ENCODE data around the gene PCNP. TPM values are rescaled to one million over a fixed set of nuclear protein-coding genes. Genes with fewer than 3 reads are reported as not detected.
"Not testable (repeated sequence)": the region's sequence is repeated elsewhere in the genome, so short reads cannot be mapped to it uniquely, and the experiment has no call there.

PCNP gene
- total RNA-seq, 1 experiment from 2014 or later: 194 TPM

- no peaks in the 10 kb centered on the region for H3K36me3 ChIP-seq (ENCODE audit: insufficient read depth, low read length, poor library complexity, severe bottlenecking)
- CTCF ChIA-PET: no interaction called here
- POLR2A ChIA-PET (ENCODE audit: low non-redundant PET): no interaction called here
- H3K9me3 ChIP-seq (ENCODE audit: low read depth, low read length, poor library complexity, severe bottlenecking): no peaks in the 10 kb centered on the region
- TF ChIP-seq EZH2 (IDR thresholded peaks at IDR 0.05; ENCODE audit: borderline replicate concordance, low read depth, low read length, poor library complexity, severe bottlenecking) (no peak), CTCF (conservative IDR thresholded peaks at IDR 0.05; ENCODE audit: low read depth, low read length) (no peak)
- intact Hi-C loops (cut with micrococcal nuclease; ENCODE audit: unreplicated experiment): no loop called here
- H3K4me3 ChIP-seq (ENCODE audit: low read depth, low read length, poor library complexity, severe bottlenecking): no peak overlapping the region
- no peak overlapping the region for H3K27ac ChIP-seq (ENCODE audit: low read depth, low read length, poor library complexity, severe bottlenecking)
- H3K27me3 ChIP-seq (replicated peaks; ENCODE audit: insufficient read depth, low read depth, low read length, poor library complexity): no peaks in the 10 kb centered on the region
- DNase-seq (ENCODE audit: low spot score): no peak
- H3K4me1 ChIP-seq (ENCODE audit: insufficient read depth, low read length, poor library complexity, severe bottlenecking): no peaks in the 10 kb centered on the region
- no TSS peak for BruUV-seq (replicated peaks)
Observed at GRCh38 chr3:101536266-101536665, 37.7 kb upstream of the PCNP start.

GRCh38 chr3:101536955-101537354, 37.0 kb upstream of the PCNP start:
- H3K4me1 ChIP-seq (ENCODE audit: insufficient read depth, low read length, poor library complexity, severe bottlenecking); intact Hi-C loops (cut with micrococcal nuclease; ENCODE audit: unreplicated experiment); CTCF ChIA-PET; H3K36me3 ChIP-seq (ENCODE audit: insufficient read depth, low read length, poor library complexity, severe bottlenecking); H3K27ac ChIP-seq (ENCODE audit: low read depth, low read length, poor library complexity, severe bottlenecking); H3K27me3 ChIP-seq (replicated peaks; ENCODE audit: insufficient read depth, low read depth, low read length, poor library complexity); DNase-seq (ENCODE audit: low spot score); POLR2A ChIA-PET (ENCODE audit: low non-redundant PET); H3K4me3 ChIP-seq (ENCODE audit: low read depth, low read length, poor library complexity, severe bottlenecking); BruUV-seq (replicated peaks); H3K9me3 ChIP-seq (ENCODE audit: low read depth, low read length, poor library complexity, severe bottlenecking): not testable (repeated sequence)

GRCh38 chr3:101542957-101543356, 31.0 kb upstream of the PCNP start:
- Histone ChIP-seq H3K9me3 (ENCODE audit: low read depth, low read length, poor library complexity, severe bottlenecking) (no peaks in the 10 kb centered on the region), H3K27ac (ENCODE audit: low read depth, low read length, poor library complexity, severe bottlenecking) (no peak overlapping the region), H3K27me3 (replicated peaks; ENCODE audit: insufficient read depth, low read depth, low read length, poor library complexity) (no peaks in the 10 kb centered on the region), H3K36me3 (ENCODE audit: insufficient read depth, low read length, poor library complexity, severe bottlenecking) (no peaks in the 10 kb centered on the region), H3K4me1 (ENCODE audit: insufficient read depth, low read length, poor library complexity, severe bottlenecking) (no peaks in the 10 kb centered on the region), H3K4me3 (ENCODE audit: low read depth, low read length, poor library complexity, severe bottlenecking) (no peak overlapping the region)
- BruUV-seq (replicated peaks): no TSS peak
- intact Hi-C loops (cut with micrococcal nuclease; ENCODE audit: unreplicated experiment): no loop called here
- TF ChIP-seq EZH2 (IDR thresholded peaks at IDR 0.05; ENCODE audit: borderline replicate concordance, low read depth, low read length, poor library complexity, severe bottlenecking) (no peak), CTCF (conservative IDR thresholded peaks at IDR 0.05; ENCODE audit: low read depth, low read length) (no peak)
- ChIA-PET POLR2A (ENCODE audit: low non-redundant PET) (no interaction called here), CTCF (no interaction called here)
- DNase-seq (ENCODE audit: low spot score): no peak

- intact Hi-C loops (cut with micrococcal nuclease; ENCODE audit: unreplicated experiment): no loop called here
- Histone ChIP-seq H3K27me3 (replicated peaks; ENCODE audit: insufficient read depth, low read depth, low read length, poor library complexity) (no peaks in the 10 kb centered on the region), H3K9me3 (ENCODE audit: low read depth, low read length, poor library complexity, severe bottlenecking) (no peaks in the 10 kb centered on the region), H3K4me1 (ENCODE audit: insufficient read depth, low read length, poor library complexity, severe bottlenecking) (no peaks in the 10 kb centered on the region), H3K27ac (ENCODE audit: low read depth, low read length, poor library complexity, severe bottlenecking) (no peak overlapping the region), H3K36me3 (ENCODE audit: insufficient read depth, low read length, poor library complexity, severe bottlenecking) (no peaks in the 10 kb centered on the region), H3K4me3 (ENCODE audit: low read depth, low read length, poor library complexity, severe bottlenecking) (no peak overlapping the region)
- POLR2A ChIA-PET (ENCODE audit: low non-redundant PET): no interaction called here
- CTCF ChIA-PET: no interaction called here
- DNase-seq (ENCODE audit: low spot score): no peak
- TF ChIP-seq EZH2 (IDR thresholded peaks at IDR 0.05; ENCODE audit: borderline replicate concordance, low read depth, low read length, poor library complexity, severe bottlenecking): no peak
- no peak for TF ChIP-seq CTCF (conservative IDR thresholded peaks at IDR 0.05; ENCODE audit: low read depth, low read length)
- BruUV-seq (replicated peaks): no TSS peak
Observed at GRCh38 chr3:101544161-101544850, 29.7 kb upstream of the PCNP start.
